Gastrocnemius medialis (tissue), 4 donors: ENCODE data around the gene CC2D1B. TPM values are rescaled to one million over a fixed set of nuclear protein-coding genes. Genes with fewer than 3 reads are reported as not detected.

ENCODE experiments used
- ATAC-seq, 2 donors: fragments of 150-250 bp; one replicate each; pipeline ENCODE4 v1.9.1; 2016
- DNase-seq, 2 donors: peaks; one replicate each; pipeline ENCODE4 v3.0.0-alpha.2; 2019
- H3K27ac ChIP-seq, 4 donors: fragments of 200-600 bp; sonication (generic); 1 replicate in 1 of 4; 2 replicates in 3 of 4; pipeline ENCODE4 v1.5.1; 2016 to 2018; ENCODE audit warnings: mild to moderate bottlenecking in 2 of 4, moderate library complexity in 1 of 4
- H3K27me3 ChIP-seq, 3 donors: fragments of 200-600 bp; sonication (generic) in 2 of 3; 1 replicate in 1 of 3; 2 replicates in 2 of 3; pipeline versions ENCODE4 v1.5.1 to v1.6.0; 2016 to 2019; ENCODE audit warnings: mild to moderate bottlenecking in 1 of 3, moderate library complexity in 1 of 3
- H3K36me3 ChIP-seq, 2 donors: fragments of 200-600 bp; sonication (generic) in 1 of 2; one replicate each; pipeline ENCODE4 v1.5.1; 2017 to 2018
- H3K4me1 ChIP-seq, 2 donors: fragments of 200-600 bp; sonication (generic) in 1 of 2; one replicate each; pipeline ENCODE4 v1.5.1; 2016 to 2017; ENCODE audit warnings: mild to moderate bottlenecking in 2 of 2
- H3K4me3 ChIP-seq, 4 donors: fragments of 200-600 bp; sonication (generic) in 3 of 4; 1 replicate in 1 of 4; 2 replicates in 3 of 4; pipeline ENCODE4 v1.5.1; 2016 to 2019; ENCODE audit warnings: mild to moderate bottlenecking in 2 of 4
- H3K9me3 ChIP-seq, 3 donors: fragments of 200-600 bp; sonication (generic) in 2 of 3; 1 replicate in 1 of 3; 2 replicates in 2 of 3; pipeline ENCODE4 v1.5.1; 2016 to 2019
- POLR2A ChIP-seq, 2 donors: fragments of 450-650 bp; IDR thresholded peaks; one replicate each; pipeline ENCODE4 v1.6.1; 2017; ENCODE audit warnings: antibody characterized with exemption in 2 of 2, mild to moderate bottlenecking in 2 of 2, moderate library complexity in 2 of 2
- in situ Hi-C, 4 donors: fragments of 200-750 bp; cut with MboI; loops; one replicate each; pipeline versions ENCODE4 v1.15.0 to v1.8.0; 2017; ENCODE audit warnings: low sequenced_read_pairs in 4 of 4
- intact Hi-C: fragments of 100-400 bp; cut with DNase I; formaldehyde crosslinking; loops from one replicate; pipeline ENCODE4 v1.15.1; 2023; ENCODE audit warnings: low total_unique reads
- total RNA-seq, 4 donors: library from RNA; depleted of rRNA; stranded (reverse); fragments of >200 nt; gene quantifications; one replicate each; pipeline versions ENCODE4 v1.1.0 to v1.2.3, GENCODE V29; 2016
- TF ChIP-seq, protein P1 (sequence below), 5 experiments: fragments of 450-650 bp in 3 of 5; fragments of 200-600 bp in 2 of 5; sonication (generic) in 2 of 5; IDR thresholded peaks in 4 of 5; conservative IDR thresholded peaks in 1 of 5; 1 replicate in 4 of 5; 2 replicates in 1 of 5; pipeline ENCODE4 v1.5.1; 2016 to 2019; ENCODE audit warnings: antibody characterized with exemption in 5 of 5, mild to moderate bottlenecking in 3 of 5, moderate library complexity in 3 of 5

CC2D1B gene
- total RNA-seq, 4 donors from 2014 or later: 34.1 to 62.7 (median 52.2) TPM

DNA sequence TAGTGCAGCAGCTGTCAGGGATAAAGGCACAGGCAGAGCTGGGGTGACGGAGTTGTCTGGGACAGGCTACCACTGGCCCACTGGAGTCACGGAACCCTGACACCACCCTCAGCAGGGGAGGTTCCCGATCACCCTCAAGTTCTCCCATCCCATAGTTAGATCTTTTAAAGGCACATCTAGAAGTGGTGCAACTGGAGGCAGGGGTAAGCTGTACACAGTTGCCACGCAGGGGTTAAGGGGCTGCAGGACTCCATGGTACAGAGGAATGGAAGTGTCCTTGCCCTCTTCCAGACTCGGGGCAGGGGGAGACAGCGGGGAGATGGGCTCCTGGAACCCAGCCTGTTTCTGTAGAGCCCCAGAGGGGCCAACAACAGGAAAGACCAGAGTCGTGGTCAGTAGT, 13.3 kb downstream of the CC2D1B start:
- Histone ChIP-seq H3K9me3 (no peaks in the 10 kb centered on the region), H3K4me1 (no peaks in the 10 kb centered on the region), H3K36me3 (peaks cover 3 to 60% of the 10 kb centered on the region in 2 donors), H3K27ac (no peak overlapping the region), H3K4me3 (no peak overlapping the region), H3K27me3 (no peaks in the 10 kb centered on the region)
- in situ Hi-C loops (no loop called here), intact Hi-C loops (no loop called here)
- DNase-seq (no peak), ATAC-seq (no peak)
- TF ChIP-seq, protein P1, sequence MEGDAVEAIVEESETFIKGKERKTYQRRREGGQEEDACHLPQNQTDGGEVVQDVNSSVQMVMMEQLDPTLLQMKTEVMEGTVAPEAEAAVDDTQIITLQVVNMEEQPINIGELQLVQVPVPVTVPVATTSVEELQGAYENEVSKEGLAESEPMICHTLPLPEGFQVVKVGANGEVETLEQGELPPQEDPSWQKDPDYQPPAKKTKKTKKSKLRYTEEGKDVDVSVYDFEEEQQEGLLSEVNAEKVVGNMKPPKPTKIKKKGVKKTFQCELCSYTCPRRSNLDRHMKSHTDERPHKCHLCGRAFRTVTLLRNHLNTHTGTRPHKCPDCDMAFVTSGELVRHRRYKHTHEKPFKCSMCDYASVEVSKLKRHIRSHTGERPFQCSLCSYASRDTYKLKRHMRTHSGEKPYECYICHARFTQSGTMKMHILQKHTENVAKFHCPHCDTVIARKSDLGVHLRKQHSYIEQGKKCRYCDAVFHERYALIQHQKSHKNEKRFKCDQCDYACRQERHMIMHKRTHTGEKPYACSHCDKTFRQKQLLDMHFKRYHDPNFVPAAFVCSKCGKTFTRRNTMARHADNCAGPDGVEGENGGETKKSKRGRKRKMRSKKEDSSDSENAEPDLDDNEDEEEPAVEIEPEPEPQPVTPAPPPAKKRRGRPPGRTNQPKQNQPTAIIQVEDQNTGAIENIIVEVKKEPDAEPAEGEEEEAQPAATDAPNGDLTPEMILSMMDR (IDR thresholded peaks at IDR 0.05 in 4 of 5, conservative IDR thresholded peaks at IDR 0.05 in 1 of 5): no peak
- no peak for TF ChIP-seq POLR2A (IDR thresholded peaks at IDR 0.05)

DNA sequence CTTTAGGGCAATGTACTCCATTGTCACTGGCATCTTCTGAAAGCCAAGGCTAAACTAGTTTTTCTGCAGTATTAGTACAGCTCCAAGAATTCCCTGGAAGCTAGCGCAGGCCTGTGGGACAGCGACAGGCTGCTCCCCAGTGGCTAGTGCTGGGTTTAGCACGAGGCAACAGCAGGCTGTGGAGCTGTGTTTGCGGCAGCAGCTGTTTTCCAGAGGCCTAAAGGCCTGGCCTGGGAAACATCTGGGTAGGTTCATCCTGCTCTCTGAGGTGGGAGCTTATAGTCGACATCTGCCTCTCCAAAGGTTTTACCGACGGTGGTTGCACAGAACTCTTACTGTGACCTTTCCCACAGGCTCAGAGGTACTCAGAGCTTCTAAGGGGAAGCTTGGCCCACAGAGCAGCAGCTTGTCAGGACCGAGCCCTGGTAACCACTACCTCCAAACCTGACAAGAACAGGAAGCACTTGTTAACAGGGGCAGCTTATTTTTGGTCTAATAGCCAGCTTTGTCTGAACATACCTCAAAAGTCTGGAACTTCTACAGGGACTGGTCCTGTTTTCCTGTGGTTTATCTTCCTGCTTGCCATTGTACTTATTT, 17.2 kb downstream of the CC2D1B start:
- in situ Hi-C loops (no loop called here), intact Hi-C loops (no loop called here)
- no peak for DNase-seq
- no peaks in the 10 kb centered on the region for H3K4me1 ChIP-seq
- no peak overlapping the region for H3K27ac ChIP-seq
- TF ChIP-seq POLR2A (IDR thresholded peaks at IDR 0.05): no peak
- TF ChIP-seq, protein P1 (IDR thresholded peaks at IDR 0.05 in 4 of 5, conservative IDR thresholded peaks at IDR 0.05 in 1 of 5): peak in 1 of 5 experiments; percentile 10
- H3K36me3 ChIP-seq: peaks cover 0 to 31% of the 10 kb centered on the region in 2 donors
- no peak overlapping the region for H3K4me3 ChIP-seq
- no peaks in the 10 kb centered on the region for H3K9me3 ChIP-seq
- H3K27me3 ChIP-seq: no peaks in the 10 kb centered on the region
- peak in 1 of 2 donors; percentile 28 for ATAC-seq

DNA sequence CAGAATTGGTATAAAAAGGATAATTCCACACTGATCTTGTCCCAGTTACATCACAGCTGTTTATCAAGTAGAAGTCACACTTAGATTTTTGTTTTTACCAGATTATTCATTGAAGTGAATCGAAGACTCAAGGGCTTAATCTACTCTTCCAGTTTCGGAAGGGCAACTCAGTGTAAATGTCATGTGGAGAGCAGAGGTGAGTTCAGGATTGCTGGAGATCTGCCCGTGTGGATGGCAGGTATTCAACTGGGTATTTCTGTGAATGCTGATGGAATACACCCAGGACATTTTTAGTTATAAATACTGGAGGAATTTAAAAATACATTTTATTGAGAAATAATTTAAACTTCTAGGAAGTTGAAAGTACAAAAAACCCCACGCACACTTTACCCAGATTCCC, 19.4 kb downstream of the CC2D1B start:
- Histone ChIP-seq H3K27ac (no peak overlapping the region), H3K4me3 (no peak overlapping the region), H3K27me3 (no peaks in the 10 kb centered on the region), H3K4me1 (no peaks in the 10 kb centered on the region), H3K36me3 (peaks cover 0 to 10% of the 10 kb centered on the region in 2 donors), H3K9me3 (no peaks in the 10 kb centered on the region)
- no peak for DNase-seq
- TF ChIP-seq, protein P1 (IDR thresholded peaks at IDR 0.05 in 4 of 5, conservative IDR thresholded peaks at IDR 0.05 in 1 of 5): no peak
- TF ChIP-seq POLR2A (IDR thresholded peaks at IDR 0.05): no peak
- intact Hi-C loops: no loop called here
- ATAC-seq: no peak
- in situ Hi-C loops: no loop called here

DNA sequence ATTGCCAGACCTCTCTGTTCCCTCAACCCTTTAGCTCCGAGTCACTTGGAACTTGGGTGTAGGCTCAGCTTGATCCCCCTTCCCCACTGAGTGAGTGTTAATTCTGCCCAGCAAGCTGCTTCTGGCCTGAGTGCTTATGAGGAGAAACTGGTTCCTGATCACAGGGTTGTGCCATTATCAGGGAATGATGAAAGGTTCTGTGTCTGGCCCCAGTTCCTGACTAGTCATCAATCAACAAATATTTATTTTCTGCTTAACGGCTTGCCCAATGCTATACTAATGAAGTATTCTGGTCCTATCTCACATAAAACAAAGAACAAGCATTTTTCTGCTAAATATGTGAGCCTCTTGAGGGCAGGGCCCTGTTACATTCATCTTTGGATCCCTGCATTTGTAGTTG, 20.8 kb downstream of the CC2D1B start:
- Histone ChIP-seq H3K4me1 (no peaks in the 10 kb centered on the region), H3K4me3 (no peak overlapping the region), H3K36me3 (peaks cover 0 to 13% of the 10 kb centered on the region in 2 donors), H3K27ac (no peak overlapping the region), H3K27me3 (no peaks in the 10 kb centered on the region), H3K9me3 (no peaks in the 10 kb centered on the region)
- no peak for TF ChIP-seq POLR2A (IDR thresholded peaks at IDR 0.05)
- TF ChIP-seq, protein P1 (IDR thresholded peaks at IDR 0.05 in 4 of 5, conservative IDR thresholded peaks at IDR 0.05 in 1 of 5): no peak
- ATAC-seq (no peak), DNase-seq (no peak)
- intact Hi-C loops: no loop called here
- in situ Hi-C loops: no loop called here

DNA sequence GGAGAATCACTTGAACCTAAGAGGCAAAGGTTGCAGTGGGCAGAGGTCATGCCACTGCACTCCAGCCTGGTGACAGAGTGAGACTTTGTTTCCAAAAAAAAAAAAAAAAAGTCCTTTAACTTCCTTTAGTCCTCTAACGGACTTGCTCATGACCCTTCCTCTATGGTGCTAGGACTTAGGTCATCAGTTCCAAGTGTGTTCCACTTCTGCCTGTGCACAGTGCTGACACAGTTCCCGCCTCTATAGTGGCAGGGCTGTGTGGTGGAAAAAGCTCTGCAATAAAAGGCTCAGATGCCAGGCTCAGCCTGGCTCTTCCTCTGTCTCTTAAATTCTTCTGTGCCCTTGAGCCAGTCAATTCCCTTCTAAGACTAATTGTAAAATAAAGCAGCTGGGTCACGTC, 22.0 kb downstream of the CC2D1B start:
- in situ Hi-C loops: no loop called here
- no peaks in the 10 kb centered on the region for H3K4me1 ChIP-seq
- H3K27ac ChIP-seq: no peak overlapping the region
- H3K27me3 ChIP-seq: no peaks in the 10 kb centered on the region
- DNase-seq (no peak), ATAC-seq (no peak)
- peaks cover 0 to 24% of the 10 kb centered on the region in 2 donors for H3K36me3 ChIP-seq
- TF ChIP-seq, protein P1 (IDR thresholded peaks at IDR 0.05 in 4 of 5, conservative IDR thresholded peaks at IDR 0.05 in 1 of 5): no peak
- no peak for TF ChIP-seq POLR2A (IDR thresholded peaks at IDR 0.05)
- H3K9me3 ChIP-seq: no peaks in the 10 kb centered on the region
- H3K4me3 ChIP-seq: no peak overlapping the region
- intact Hi-C loops: no loop called here
